Activated naive CD4-positive, alpha-beta T cell treated with anti-CD3 and anti-CD28 coated beads, Interleukin-2, amount 50 U/mL, for 24 hours (primary cell): ENCODE data around the gene TPPP3.

Experiments
- H3K27ac Mint-ChIP-seq: one replicate; pipeline ENCODE4 v1.8.0; 2021; ENCODE audit warnings: mild to moderate bottlenecking, mixed read lengths
- H3K27me3 Mint-ChIP-seq: one replicate; pipeline ENCODE4 v1.8.0; 2021; ENCODE audit warnings: mixed read lengths
- H3K36me3 Mint-ChIP-seq: one replicate; pipeline ENCODE4 v1.8.0; 2021; ENCODE audit warnings: mixed read lengths
- H3K4me1 Mint-ChIP-seq: one replicate; pipeline ENCODE4 v1.8.0; 2021; ENCODE audit warnings: mixed read lengths
- H3K4me3 Mint-ChIP-seq: one replicate; pipeline ENCODE4 v1.8.0; 2021; ENCODE audit warnings: mild to moderate bottlenecking, mixed read lengths
- H3K9me3 Mint-ChIP-seq: one replicate; pipeline ENCODE4 v1.8.0; 2021; ENCODE audit warnings: mixed read lengths

TPPP3 gene

GRCh38 chr16:67393111-67393787, at the start of gene TPPP3:
Gene TPPP3, minus strand, starts transcription at chr16:67393498. Its CDS starts 2,387 bp downstream, at chr16:67391111.
- Mint-ChIP-seq H3K27ac (no peak within 1 kb of the TSS), H3K27me3 (peaks cover 13% of the 10 kb centered on the region), H3K4me1 (peaks cover 5% of the 10 kb centered on the region), H3K36me3 (no peaks in the 10 kb centered on the region), H3K9me3 (no peaks in the 10 kb centered on the region), H3K4me3 (peak within 1 kb of the TSS; percentile 64)

GRCh38 chr16:67442581-67443255, 49.4 kb upstream of the TPPP3 start:
- Mint-ChIP-seq H3K36me3 (no peaks in the 10 kb centered on the region), H3K4me1 (no peaks in the 10 kb centered on the region), H3K27me3 (no peaks in the 10 kb centered on the region), H3K27ac (no peak overlapping the region), H3K4me3 (no peak overlapping the region), H3K9me3 (no peaks in the 10 kb centered on the region)

- no peaks in the 10 kb centered on the region for H3K9me3 Mint-ChIP-seq
- no peaks in the 10 kb centered on the region for H3K36me3 Mint-ChIP-seq
- H3K27ac Mint-ChIP-seq = no peak overlapping the region
- H3K4me3 Mint-ChIP-seq = no peak overlapping the region
- no peaks in the 10 kb centered on the region for H3K4me1 Mint-ChIP-seq
- no peaks in the 10 kb centered on the region for H3K27me3 Mint-ChIP-seq
Observed at GRCh38 chr16:67441907-67442306, 48.6 kb upstream of the TPPP3 start.

- Mint-ChIP-seq H3K27me3 (no peaks in the 10 kb centered on the region), H3K4me1 (no peaks in the 10 kb centered on the region), H3K27ac (no peak overlapping the region), H3K36me3 (no peaks in the 10 kb centered on the region), H3K4me3 (no peak overlapping the region), H3K9me3 (no peaks in the 10 kb centered on the region)
Observed at GRCh38 chr16:67441271-67441753, 48.0 kb upstream of the TPPP3 start.

GRCh38 chr16:67438824-67439393, 45.6 kb upstream of the TPPP3 start:
- H3K27ac Mint-ChIP-seq = no peak overlapping the region
- H3K27me3 Mint-ChIP-seq = no peaks in the 10 kb centered on the region
- H3K4me3 Mint-ChIP-seq = no peak overlapping the region
- no peaks in the 10 kb centered on the region for H3K36me3 Mint-ChIP-seq
- no peaks in the 10 kb centered on the region for H3K4me1 Mint-ChIP-seq
- no peaks in the 10 kb centered on the region for H3K9me3 Mint-ChIP-seq

GRCh38 chr16:67438098-67438791, 44.9 kb upstream of the TPPP3 start:
- no peak overlapping the region for H3K4me3 Mint-ChIP-seq
- H3K27me3 Mint-ChIP-seq = no peaks in the 10 kb centered on the region
- H3K4me1 Mint-ChIP-seq = no peaks in the 10 kb centered on the region
- no peak overlapping the region for H3K27ac Mint-ChIP-seq
- no peaks in the 10 kb centered on the region for H3K36me3 Mint-ChIP-seq
- H3K9me3 Mint-ChIP-seq = no peaks in the 10 kb centered on the region

GRCh38 chr16:67437513-67437912, 44.2 kb upstream of the TPPP3 start:
- Mint-ChIP-seq H3K4me3 (no peak overlapping the region), H3K36me3 (no peaks in the 10 kb centered on the region), H3K27me3 (peaks cover under 1% of the 10 kb centered on the region), H3K27ac (no peak overlapping the region), H3K4me1 (no peaks in the 10 kb centered on the region), H3K9me3 (no peaks in the 10 kb centered on the region)

GRCh38 chr16:67436640-67437193, 43.4 kb upstream of the TPPP3 start:
- H3K4me1 Mint-ChIP-seq = no peaks in the 10 kb centered on the region
- no peaks in the 10 kb centered on the region for H3K36me3 Mint-ChIP-seq
- no peak overlapping the region for H3K27ac Mint-ChIP-seq
- no peak overlapping the region for H3K4me3 Mint-ChIP-seq
- no peaks in the 10 kb centered on the region for H3K9me3 Mint-ChIP-seq
- peaks cover 4% of the 10 kb centered on the region for H3K27me3 Mint-ChIP-seq

- no peaks in the 10 kb centered on the region for H3K36me3 Mint-ChIP-seq
- peaks cover 4% of the 10 kb centered on the region for H3K27me3 Mint-ChIP-seq
- no peaks in the 10 kb centered on the region for H3K4me1 Mint-ChIP-seq
- H3K9me3 Mint-ChIP-seq = no peaks in the 10 kb centered on the region
- no peak overlapping the region for H3K4me3 Mint-ChIP-seq
- no peak overlapping the region for H3K27ac Mint-ChIP-seq
Observed at GRCh38 chr16:67435758-67436164, 42.5 kb upstream of the TPPP3 start.

GRCh38 chr16:67433131-67433719, 39.9 kb upstream of the TPPP3 start:
- peaks cover 17% of the 10 kb centered on the region for H3K27me3 Mint-ChIP-seq
- no peaks in the 10 kb centered on the region for H3K36me3 Mint-ChIP-seq
- peaks cover 3% of the 10 kb centered on the region for H3K4me1 Mint-ChIP-seq
- H3K27ac Mint-ChIP-seq = no peak overlapping the region
- H3K4me3 Mint-ChIP-seq = no peak overlapping the region
- H3K9me3 Mint-ChIP-seq = no peaks in the 10 kb centered on the region

- Mint-ChIP-seq H3K36me3 (no peaks in the 10 kb centered on the region), H3K4me3 (peak overlapping the region; percentile 58), H3K27me3 (peaks cover 18% of the 10 kb centered on the region), H3K27ac (no peak overlapping the region), H3K4me1 (peaks cover 3% of the 10 kb centered on the region), H3K9me3 (no peaks in the 10 kb centered on the region)
Observed at GRCh38 chr16:67432506-67432890, 39.2 kb upstream of the TPPP3 start.

GRCh38 chr16:67431775-67432505, 38.6 kb upstream of the TPPP3 start:
- Mint-ChIP-seq H3K36me3 (no peaks in the 10 kb centered on the region), H3K27me3 (peaks cover 21% of the 10 kb centered on the region), H3K4me3 (peak overlapping the region; percentile 62), H3K9me3 (no peaks in the 10 kb centered on the region), H3K27ac (no peak overlapping the region), H3K4me1 (peaks cover 3% of the 10 kb centered on the region)

- Mint-ChIP-seq H3K27me3 (peaks cover 23% of the 10 kb centered on the region), H3K36me3 (no peaks in the 10 kb centered on the region), H3K27ac (no peak within 1 kb of the TSS), H3K4me1 (peaks cover 3% of the 10 kb centered on the region), H3K9me3 (no peaks in the 10 kb centered on the region), H3K4me3 (peak within 1 kb of the TSS; percentile 81)
Observed at GRCh38 chr16:67430977-67431774, 37.9 kb upstream of the TPPP3 start, which contains the start of gene HSD11B2. Gene HSD11B2, plus strand, starts transcription at chr16:67431121. Its CDS starts 128 bp downstream, at chr16:67431249.

- Mint-ChIP-seq H3K27me3 (peaks cover 23% of the 10 kb centered on the region), H3K9me3 (no peaks in the 10 kb centered on the region), H3K36me3 (no peaks in the 10 kb centered on the region), H3K27ac (no peak overlapping the region), H3K4me3 (peak overlapping the region; percentile 81), H3K4me1 (peaks cover 3% of the 10 kb centered on the region)
Observed at GRCh38 chr16:67430504-67430976, 37.2 kb upstream of the TPPP3 start.
